Measurements from ENCODE around the gene SEPTIN11.

Gene SEPTIN11

GRCh38 chr4:76964769-76965168 is 15.2 kb downstream of the SEPTIN11 start:
- no peak overlapping the region for H3K27ac ChIP-seq (ENCODE audit: low read depth, low read length, severe bottlenecking)
- WGBS, 2 experiments (ENCODE audit: insufficient coverage in 2 of 2): 60% methylated on average over 1 of the region's 1 CpG; no CpG with 5 or more reads in 1 of the 2 experiments
- no peak overlapping the region for H3K4me3 ChIP-seq (ENCODE audit: extremely low read depth, insufficient read depth, low read length, poor library complexity, severe bottlenecking)
- peaks cover 8% of the 10 kb centered on the region for H3K4me1 ChIP-seq (ENCODE audit: control insufficient read depth, insufficient read depth, low read length, poor library complexity, severe bottlenecking)
- no peaks in the 10 kb centered on the region for H3K9me3 ChIP-seq (ENCODE audit: control insufficient read depth, low read length)
- H3K36me3 ChIP-seq (ENCODE audit: control insufficient read depth, insufficient read depth, low read length): peaks cover 65% of the 10 kb centered on the region

GRCh38 chr4:76965866-76966579 is 16.5 kb downstream of the SEPTIN11 start:
- 88 to 90% methylated on average over 1 of the region's 2 CpGs for WGBS, 2 experiments (ENCODE audit: insufficient coverage in 2 of 2)
- Histone ChIP-seq H3K9me3 (ENCODE audit: control insufficient read depth, low read length) (no peaks in the 10 kb centered on the region), H3K4me3 (ENCODE audit: extremely low read depth, insufficient read depth, low read length, poor library complexity, severe bottlenecking) (no peak overlapping the region), H3K36me3 (ENCODE audit: control insufficient read depth, insufficient read depth, low read length) (peaks cover 57% of the 10 kb centered on the region), H3K4me1 (ENCODE audit: control insufficient read depth, insufficient read depth, low read length, poor library complexity, severe bottlenecking) (peaks cover 8% of the 10 kb centered on the region), H3K27ac (ENCODE audit: low read depth, low read length, severe bottlenecking) (no peak overlapping the region)

- Histone ChIP-seq H3K9me3 (ENCODE audit: control insufficient read depth, low read length) (no peaks in the 10 kb centered on the region), H3K4me3 (ENCODE audit: extremely low read depth, insufficient read depth, low read length, poor library complexity, severe bottlenecking) (no peak overlapping the region), H3K4me1 (ENCODE audit: control insufficient read depth, insufficient read depth, low read length, poor library complexity, severe bottlenecking) (peaks cover 16% of the 10 kb centered on the region), H3K27ac (ENCODE audit: low read depth, low read length, severe bottlenecking) (no peak overlapping the region), H3K36me3 (ENCODE audit: control insufficient read depth, insufficient read depth, low read length) (peaks cover 63% of the 10 kb centered on the region)
- 96% methylated on average over 3 of the region's 4 CpGs; no CpG with 5 or more reads in 1 of the 2 experiments for WGBS, 2 experiments (ENCODE audit: insufficient coverage in 2 of 2)
Observed at GRCh38 chr4:76968937-76969336, 19.4 kb downstream of the SEPTIN11 start.

- 83 to 100% methylated on average over 1 to 2 of the region's 3 CpGs for WGBS, 2 experiments (ENCODE audit: insufficient coverage in 2 of 2)
- no peaks in the 10 kb centered on the region for H3K9me3 ChIP-seq (ENCODE audit: control insufficient read depth, low read length)
- peaks cover 63% of the 10 kb centered on the region for H3K36me3 ChIP-seq (ENCODE audit: control insufficient read depth, insufficient read depth, low read length)
- no peak overlapping the region for H3K27ac ChIP-seq (ENCODE audit: low read depth, low read length, severe bottlenecking)
- peaks cover 21% of the 10 kb centered on the region for H3K4me1 ChIP-seq (ENCODE audit: control insufficient read depth, insufficient read depth, low read length, poor library complexity, severe bottlenecking)
- H3K4me3 ChIP-seq (ENCODE audit: extremely low read depth, insufficient read depth, low read length, poor library complexity, severe bottlenecking): no peak overlapping the region
Observed at GRCh38 chr4:76969495-76969894, 19.9 kb downstream of the SEPTIN11 start.

- H3K27ac ChIP-seq (ENCODE audit: low read depth, low read length, severe bottlenecking): no peak overlapping the region
- WGBS, 2 experiments (ENCODE audit: insufficient coverage in 2 of 2): 76 to 84% methylated on average over 2 to 3 of the region's 5 CpGs
Observed at GRCh38 chr4:76969941-76970529, 20.5 kb downstream of the SEPTIN11 start.

GRCh38 chr4:76972306-76972705 is 22.8 kb downstream of the SEPTIN11 start:
- Histone ChIP-seq H3K27ac (ENCODE audit: low read depth, low read length, severe bottlenecking) (no peak overlapping the region), H3K9me3 (ENCODE audit: control insufficient read depth, low read length) (no peaks in the 10 kb centered on the region), H3K4me3 (ENCODE audit: extremely low read depth, insufficient read depth, low read length, poor library complexity, severe bottlenecking) (no peak overlapping the region), H3K36me3 (ENCODE audit: control insufficient read depth, insufficient read depth, low read length) (peaks cover 59% of the 10 kb centered on the region), H3K4me1 (ENCODE audit: control insufficient read depth, insufficient read depth, low read length, poor library complexity, severe bottlenecking) (peaks cover 37% of the 10 kb centered on the region)
- WGBS, 2 experiments (ENCODE audit: insufficient coverage in 2 of 2): no CpG with 5 or more reads among the region's 1 CpG

More at GRCh38 chr4:76969941-76970529, 20.5 kb downstream of the SEPTIN11 start:
- no peak overlapping the region for H3K4me3 ChIP-seq (ENCODE audit: extremely low read depth, insufficient read depth, low read length, poor library complexity, severe bottlenecking)
- peaks cover 21% of the 10 kb centered on the region for H3K4me1 ChIP-seq (ENCODE audit: control insufficient read depth, insufficient read depth, low read length, poor library complexity, severe bottlenecking)
- peaks cover 63% of the 10 kb centered on the region for H3K36me3 ChIP-seq (ENCODE audit: control insufficient read depth, insufficient read depth, low read length)
- no peaks in the 10 kb centered on the region for H3K9me3 ChIP-seq (ENCODE audit: control insufficient read depth, low read length)

GRCh38 chr4:76974150-76974549 is 24.6 kb downstream of the SEPTIN11 start:
- 88 to 100% methylated on average over 1 to 2 of the region's 2 CpGs for WGBS, 2 experiments (ENCODE audit: insufficient coverage in 2 of 2)
- H3K27ac ChIP-seq (ENCODE audit: low read depth, low read length, severe bottlenecking): no peak overlapping the region

GRCh38 chr4:76977113-76977512 is 27.6 kb downstream of the SEPTIN11 start:
- Histone ChIP-seq H3K4me1 (ENCODE audit: control insufficient read depth, insufficient read depth, low read length, poor library complexity, severe bottlenecking) (peaks cover 74% of the 10 kb centered on the region), H3K4me3 (ENCODE audit: extremely low read depth, insufficient read depth, low read length, poor library complexity, severe bottlenecking) (no peak overlapping the region), H3K9me3 (ENCODE audit: control insufficient read depth, low read length) (no peaks in the 10 kb centered on the region), H3K36me3 (ENCODE audit: control insufficient read depth, insufficient read depth, low read length) (peaks cover 75% of the 10 kb centered on the region), H3K27ac (ENCODE audit: low read depth, low read length, severe bottlenecking) (no peak overlapping the region)

More at GRCh38 chr4:76974150-76974549, 24.6 kb downstream of the SEPTIN11 start:
- H3K9me3 ChIP-seq (ENCODE audit: control insufficient read depth, low read length): no peaks in the 10 kb centered on the region
- H3K4me3 ChIP-seq (ENCODE audit: extremely low read depth, insufficient read depth, low read length, poor library complexity, severe bottlenecking): no peak overlapping the region
- peaks cover 60% of the 10 kb centered on the region for H3K36me3 ChIP-seq (ENCODE audit: control insufficient read depth, insufficient read depth, low read length)
- peaks cover 52% of the 10 kb centered on the region for H3K4me1 ChIP-seq (ENCODE audit: control insufficient read depth, insufficient read depth, low read length, poor library complexity, severe bottlenecking)

- Histone ChIP-seq H3K4me1 (ENCODE audit: control insufficient read depth, insufficient read depth, low read length, poor library complexity, severe bottlenecking) (peaks cover 81% of the 10 kb centered on the region), H3K36me3 (ENCODE audit: control insufficient read depth, insufficient read depth, low read length) (peaks cover 68% of the 10 kb centered on the region), H3K9me3 (ENCODE audit: control insufficient read depth, low read length) (no peaks in the 10 kb centered on the region), H3K4me3 (ENCODE audit: extremely low read depth, insufficient read depth, low read length, poor library complexity, severe bottlenecking) (no peak overlapping the region), H3K27ac (ENCODE audit: low read depth, low read length, severe bottlenecking) (peak overlapping the region; percentile 70)
- 100% methylated on average over 2 of the region's 3 CpGs; no CpG with 5 or more reads in 1 of the 2 experiments for WGBS, 2 experiments (ENCODE audit: insufficient coverage in 2 of 2)
Observed at GRCh38 chr4:76977736-76978350, 28.3 kb downstream of the SEPTIN11 start.

- Histone ChIP-seq H3K4me1 (ENCODE audit: control insufficient read depth, insufficient read depth, low read length, poor library complexity, severe bottlenecking) (peaks cover 84% of the 10 kb centered on the region), H3K9me3 (ENCODE audit: control insufficient read depth, low read length) (no peaks in the 10 kb centered on the region), H3K36me3 (ENCODE audit: control insufficient read depth, insufficient read depth, low read length) (peaks cover 59% of the 10 kb centered on the region), H3K27ac (ENCODE audit: low read depth, low read length, severe bottlenecking) (no peak overlapping the region), H3K4me3 (ENCODE audit: extremely low read depth, insufficient read depth, low read length, poor library complexity, severe bottlenecking) (no peak overlapping the region)
- WGBS, 2 experiments (ENCODE audit: insufficient coverage in 2 of 2): 100% methylated on average over 1 of the region's 2 CpGs; no CpG with 5 or more reads in 1 of the 2 experiments
Observed at GRCh38 chr4:76979236-76979635, 29.7 kb downstream of the SEPTIN11 start.

All from mesodermal cell (in vitro differentiated cells).